Peyer's patch (tissue), 4 donors: ENCODE results near the gene ZBTB46. TPM values are rescaled to one million over a fixed set of nuclear protein-coding genes. Genes with fewer than 3 reads are reported as not detected.
A peak's percentile ranks its signal among the peaks of the same experiment; 100 is the strongest.

Source experiments
- DNase-seq, 3 donors: peaks; one replicate each; pipeline ENCODE4 v3.0.0-alpha.2; 2017 to 2019
- H3K27ac ChIP-seq, 4 donors: fragments of 200-600 bp; sonication (generic); one replicate each; pipeline ENCODE4 v1.5.1; 2016 to 2019
- H3K27me3 ChIP-seq, 2 donors: fragments of 200-600 bp; sonication (generic); one replicate each; pipeline ENCODE4 v1.5.1; 2019
- H3K36me3 ChIP-seq, 3 donors: fragments of 200-600 bp; sonication (generic); one replicate each; pipeline ENCODE4 v1.5.1; 2016 to 2019
- H3K4me1 ChIP-seq, 4 donors: fragments of 200-600 bp; sonication (generic); one replicate each; pipeline ENCODE4 v1.5.1; 2016 to 2019
- H3K4me3 ChIP-seq, 4 donors: fragments of 200-600 bp; sonication (generic); 1 replicate in 3 of 4; 2 replicates in 1 of 4; pipeline ENCODE4 v1.5.1; 2016 to 2019; ENCODE audit warnings: mild to moderate bottlenecking in 1 of 4
- H3K9me3 ChIP-seq, 4 donors: fragments of 200-600 bp; sonication (generic); one replicate each; pipeline ENCODE4 v1.5.1; 2016 to 2019; ENCODE audit warnings: mild to moderate bottlenecking in 1 of 4
- POLR2A ChIP-seq, 2 donors: fragments of 450-650 bp; IDR thresholded peaks; one replicate each; pipeline ENCODE4 v1.5.1; 2017; ENCODE audit warnings: antibody characterized with exemption in 2 of 2, mild to moderate bottlenecking in 2 of 2, moderate library complexity in 2 of 2
- total RNA-seq, 4 donors: library from RNA; depleted of rRNA; stranded (reverse); fragments of >200 nt; gene quantifications; one replicate each; pipeline ENCODE4 v1.1.0, GENCODE V29; 2016
- TF ChIP-seq, protein P1 (sequence below), 6 experiments: fragments of 450-650 bp in 4 of 6; fragments of 200-600 bp in 2 of 6; sonication (generic) in 1 of 6; IDR thresholded peaks; one replicate each; pipeline ENCODE4 v1.5.1; 2017 to 2019; ENCODE audit warnings: antibody characterized with exemption in 6 of 6, mild to moderate bottlenecking in 3 of 6, moderate library complexity in 1 of 6

ZBTB46 gene
- total RNA-seq, 4 donors from 2014 or later = 1.9 to 33.0 (median 4.4) TPM

DNA sequence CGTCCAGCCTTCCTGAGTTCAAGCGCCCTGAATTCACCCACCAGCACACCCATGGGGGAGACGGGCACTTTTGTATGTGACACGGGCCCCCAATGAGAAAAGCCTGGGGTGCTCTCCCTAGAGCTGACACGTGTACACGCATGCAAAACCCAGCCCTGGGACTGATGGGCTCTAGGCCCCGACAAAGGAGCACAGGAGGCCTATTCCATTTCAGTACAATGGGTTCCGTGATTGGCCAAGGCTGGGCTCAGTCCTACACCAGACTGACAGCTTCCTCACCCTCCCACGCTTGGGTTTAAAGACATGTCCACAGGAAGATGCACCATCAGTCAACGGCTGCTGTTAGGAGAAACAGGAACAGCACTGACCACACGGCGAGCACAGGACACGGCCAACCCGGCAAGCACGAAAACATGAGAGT, 8.8 kb downstream of the ZBTB46 start:
- Histone ChIP-seq H3K9me3 (no peaks in the 10 kb centered on the region), H3K4me3 (no peak overlapping the region), H3K4me1 (peaks cover 0 to 8% (median 0%) of the 10 kb centered on the region in 4 donors), H3K27ac (no peak overlapping the region), H3K36me3 (no peaks in the 10 kb centered on the region), H3K27me3 (no peaks in the 10 kb centered on the region)
- TF ChIP-seq POLR2A (IDR thresholded peaks at IDR 0.05) = no peak
- TF ChIP-seq, protein P1, sequence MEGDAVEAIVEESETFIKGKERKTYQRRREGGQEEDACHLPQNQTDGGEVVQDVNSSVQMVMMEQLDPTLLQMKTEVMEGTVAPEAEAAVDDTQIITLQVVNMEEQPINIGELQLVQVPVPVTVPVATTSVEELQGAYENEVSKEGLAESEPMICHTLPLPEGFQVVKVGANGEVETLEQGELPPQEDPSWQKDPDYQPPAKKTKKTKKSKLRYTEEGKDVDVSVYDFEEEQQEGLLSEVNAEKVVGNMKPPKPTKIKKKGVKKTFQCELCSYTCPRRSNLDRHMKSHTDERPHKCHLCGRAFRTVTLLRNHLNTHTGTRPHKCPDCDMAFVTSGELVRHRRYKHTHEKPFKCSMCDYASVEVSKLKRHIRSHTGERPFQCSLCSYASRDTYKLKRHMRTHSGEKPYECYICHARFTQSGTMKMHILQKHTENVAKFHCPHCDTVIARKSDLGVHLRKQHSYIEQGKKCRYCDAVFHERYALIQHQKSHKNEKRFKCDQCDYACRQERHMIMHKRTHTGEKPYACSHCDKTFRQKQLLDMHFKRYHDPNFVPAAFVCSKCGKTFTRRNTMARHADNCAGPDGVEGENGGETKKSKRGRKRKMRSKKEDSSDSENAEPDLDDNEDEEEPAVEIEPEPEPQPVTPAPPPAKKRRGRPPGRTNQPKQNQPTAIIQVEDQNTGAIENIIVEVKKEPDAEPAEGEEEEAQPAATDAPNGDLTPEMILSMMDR (IDR thresholded peaks at IDR 0.05) = no peak
- no peak for DNase-seq

DNA sequence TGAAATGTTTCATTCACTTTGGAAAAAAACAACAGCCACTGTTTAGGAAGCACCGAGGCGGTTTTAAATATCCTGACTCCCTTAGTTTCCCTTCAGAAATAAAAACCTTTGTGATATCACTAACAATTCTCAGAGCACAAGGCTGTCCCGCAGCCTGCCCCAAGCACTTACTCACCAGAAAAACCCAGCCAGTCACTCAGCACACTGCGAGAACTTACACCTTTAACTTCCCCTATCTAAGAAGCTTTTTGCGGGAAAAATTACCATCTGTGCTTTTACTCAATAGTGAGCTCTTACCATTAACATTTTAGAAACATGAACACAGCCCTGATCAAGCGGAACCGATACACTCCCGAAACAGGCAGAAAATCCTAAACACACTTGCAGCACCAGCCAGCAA, 9.3 kb downstream of the ZBTB46 start:
- TF ChIP-seq POLR2A (IDR thresholded peaks at IDR 0.05) = no peak
- TF ChIP-seq, protein P1 (IDR thresholded peaks at IDR 0.05) = no peak
- Histone ChIP-seq H3K4me3 (no peak overlapping the region), H3K9me3 (no peaks in the 10 kb centered on the region), H3K27me3 (no peaks in the 10 kb centered on the region), H3K4me1 (peaks cover 0 to 8% (median 0%) of the 10 kb centered on the region in 4 donors), H3K36me3 (no peaks in the 10 kb centered on the region), H3K27ac (no peak overlapping the region)
- no peak for DNase-seq

DNA sequence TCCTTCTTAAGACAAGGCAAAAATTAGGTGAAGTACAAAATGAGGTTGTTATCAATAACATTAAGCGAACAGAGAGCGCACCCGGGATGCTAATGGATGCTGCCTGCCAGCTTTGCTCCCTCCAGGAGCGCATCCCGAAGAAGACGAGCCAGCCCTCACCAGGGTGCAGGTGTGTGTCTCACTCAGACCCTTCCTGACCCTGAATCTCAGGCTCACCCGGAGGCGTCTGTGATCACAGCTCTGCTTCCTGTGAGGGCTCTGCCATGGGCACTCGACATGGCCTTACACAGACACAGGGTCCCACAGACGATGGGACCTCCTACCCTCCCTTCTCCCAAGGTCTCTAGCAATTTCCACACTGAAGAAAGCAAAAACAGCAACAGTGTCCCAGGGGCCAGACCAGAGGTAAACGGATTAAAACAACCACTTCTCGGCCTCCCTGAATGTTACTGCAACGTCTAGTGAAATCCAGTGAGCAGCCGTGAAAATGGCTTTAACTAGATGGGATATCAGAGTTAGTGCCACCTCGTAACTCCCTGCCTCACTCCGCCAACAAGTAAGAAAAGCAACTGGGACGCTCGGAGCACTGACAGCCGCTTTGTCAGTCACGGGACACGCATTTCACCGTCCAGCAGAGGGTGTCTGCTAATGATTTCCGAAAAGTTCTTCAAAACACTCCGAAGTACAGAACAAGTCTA, 11.7 kb downstream of the ZBTB46 start:
- Histone ChIP-seq H3K4me3 (peak overlapping the region in 2 of 4 donors; percentile 9 to 11), H3K27ac (no peak overlapping the region), H3K27me3 (no peaks in the 10 kb centered on the region), H3K4me1 (peaks cover 0 to 8% (median 0%) of the 10 kb centered on the region in 4 donors), H3K36me3 (no peaks in the 10 kb centered on the region), H3K9me3 (no peaks in the 10 kb centered on the region)
- DNase-seq = peak in 1 of 3 donors; percentile 67
- TF ChIP-seq, protein P1 (IDR thresholded peaks at IDR 0.05) = peak in 4 of 6 experiments; percentile 12 to 54 (median 40)
- TF ChIP-seq POLR2A (IDR thresholded peaks at IDR 0.05) = no peak

DNA sequence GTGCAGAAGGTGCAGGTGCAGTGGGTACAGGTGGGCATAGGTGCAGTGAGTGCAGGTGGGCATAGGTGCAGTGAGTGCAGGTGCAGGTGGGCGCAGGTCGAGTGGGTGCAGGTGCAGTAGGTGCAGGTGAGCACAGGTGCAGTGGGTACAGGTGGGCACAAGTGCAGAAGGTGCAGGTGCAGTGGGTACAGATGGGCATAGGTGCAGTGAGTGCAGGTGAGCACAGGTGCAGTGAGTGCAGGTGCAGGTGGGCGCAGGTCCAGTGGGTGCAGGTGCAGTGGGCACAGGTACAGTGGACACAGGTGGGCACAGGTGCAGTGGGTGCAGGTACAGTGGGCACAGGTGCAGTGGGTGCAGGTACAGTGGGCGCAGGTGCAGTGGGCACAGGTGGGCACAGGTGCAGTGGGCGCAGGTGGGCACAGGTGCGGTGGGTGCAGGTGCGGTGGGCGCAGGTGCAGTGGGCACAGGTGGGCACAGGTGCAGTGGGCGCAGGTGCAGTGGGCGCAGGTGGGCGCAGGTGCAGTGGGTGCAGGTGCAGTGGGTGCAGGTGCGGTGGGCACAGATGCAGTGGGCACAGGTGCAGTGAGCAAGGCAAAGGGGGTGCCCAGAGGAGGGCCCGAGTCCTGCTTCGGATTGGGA, 15.3 kb downstream of the ZBTB46 start:
- Histone ChIP-seq H3K9me3 (no peaks in the 10 kb centered on the region), H3K36me3 (no peaks in the 10 kb centered on the region), H3K4me1 (peaks cover 0 to 8% (median 0%) of the 10 kb centered on the region in 4 donors), H3K27me3 (no peaks in the 10 kb centered on the region), H3K4me3 (no peak overlapping the region), H3K27ac (no peak overlapping the region)
- DNase-seq = no peak
- no peak for TF ChIP-seq POLR2A (IDR thresholded peaks at IDR 0.05)
- TF ChIP-seq, protein P1 (IDR thresholded peaks at IDR 0.05) = no peak

DNA sequence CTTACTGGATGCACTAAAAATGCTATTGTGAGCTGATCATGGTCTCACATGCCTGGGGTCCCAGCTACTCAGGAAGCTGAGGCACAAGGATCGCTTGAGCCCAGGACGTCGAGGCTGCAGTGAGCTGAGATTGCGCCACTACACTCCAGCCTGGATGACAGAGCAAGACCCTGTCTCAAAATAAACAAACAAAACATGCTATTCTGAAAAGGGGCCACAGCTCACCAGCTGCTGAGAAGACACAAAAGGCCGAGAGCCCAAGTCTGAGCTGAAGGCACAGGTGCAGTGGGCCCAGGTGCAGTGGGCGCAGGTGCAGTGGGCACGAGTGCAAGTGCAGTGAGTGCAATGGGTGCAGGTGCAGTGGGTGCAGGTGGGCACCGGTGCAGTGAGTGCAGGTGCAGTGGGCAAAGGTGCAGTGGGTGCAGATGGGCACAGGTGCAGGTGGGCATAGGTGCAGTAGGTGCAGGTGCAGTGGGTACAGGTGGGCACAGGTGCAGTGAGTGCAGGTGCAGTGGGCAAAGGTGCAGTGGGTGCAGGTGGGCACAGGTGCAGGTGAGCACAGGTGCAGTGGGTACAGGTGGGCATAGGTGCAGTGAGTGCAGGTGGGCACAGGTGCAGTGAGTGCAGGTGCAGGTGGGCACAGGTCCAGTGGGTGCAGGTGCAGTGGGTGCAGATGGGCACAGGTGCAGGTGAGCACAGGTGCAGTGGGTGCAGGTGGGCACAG, 16.0 kb downstream of the ZBTB46 start:
- H3K9me3 ChIP-seq = no peaks in the 10 kb centered on the region
- TF ChIP-seq, protein P1 (IDR thresholded peaks at IDR 0.05) = no peak
- TF ChIP-seq POLR2A (IDR thresholded peaks at IDR 0.05) = no peak
- no peak for DNase-seq
- H3K27me3 ChIP-seq = no peaks in the 10 kb centered on the region
- no peak overlapping the region for H3K27ac ChIP-seq
- peaks cover 0 to 8% (median 0%) of the 10 kb centered on the region in 4 donors for H3K4me1 ChIP-seq
- no peaks in the 10 kb centered on the region for H3K36me3 ChIP-seq
- H3K4me3 ChIP-seq = no peak overlapping the region
